IMR-90 (cell line): ENCODE data around the gene VPS33A.

Experiments
- CEBPB ChIP-seq: IDR thresholded peaks from 2 replicates; pipeline ENCODE4 v1.6.1; 2012; ENCODE audit warnings: low read depth, low read length, improper control_type of control experiment
- MAFK ChIP-seq: IDR thresholded peaks from 2 replicates; pipeline ENCODE4 v1.6.1; 2012; ENCODE audit warnings: low read depth, low read length, improper control_type of control experiment
- MAZ ChIP-seq: IDR thresholded peaks from 2 replicates; pipeline ENCODE4 v1.6.1; 2012; ENCODE audit warnings: low read depth, mild to moderate bottlenecking, low read length, improper control_type of control experiment, moderate library complexity, borderline replicate concordance
- MXI1 ChIP-seq: IDR thresholded peaks from 2 replicates; pipeline ENCODE4 v1.6.1; 2012; ENCODE audit warnings: low read depth, mild to moderate bottlenecking, low read length, moderate library complexity, borderline replicate concordance
- NFE2L2 ChIP-seq: fragments of 150-350 bp; IDR thresholded peaks from 2 replicates; pipeline ENCODE4 v1.6.1; 2016; ENCODE audit warnings: low read depth, mild to moderate bottlenecking, low read length
- POLR2A ChIP-seq: IDR thresholded peaks from 2 replicates; pipeline ENCODE4 v1.6.1; 2012; ENCODE audit warnings: mild to moderate bottlenecking, low read depth, low read length
- RAD21 ChIP-seq: IDR thresholded peaks from 2 replicates; pipeline ENCODE4 v1.6.1; 2012; ENCODE audit warnings: low read length, improper control_type of control experiment
- TF ChIP-seq, protein P1 (sequence below): conservative IDR thresholded peaks from 2 replicates; pipeline ENCODE4 v1.5.1; 2012; ENCODE audit warnings: mild to moderate bottlenecking, low read depth, low read length, improper control_type of control experiment
- TF ChIP-seq, protein P2 (sequence below): fragments of 150-350 bp; IDR thresholded peaks from 2 replicates; pipeline ENCODE4 v1.6.1; 2017; ENCODE audit warnings: mild to moderate bottlenecking, antibody characterized with exemption, low read length, low read depth

DNA sequence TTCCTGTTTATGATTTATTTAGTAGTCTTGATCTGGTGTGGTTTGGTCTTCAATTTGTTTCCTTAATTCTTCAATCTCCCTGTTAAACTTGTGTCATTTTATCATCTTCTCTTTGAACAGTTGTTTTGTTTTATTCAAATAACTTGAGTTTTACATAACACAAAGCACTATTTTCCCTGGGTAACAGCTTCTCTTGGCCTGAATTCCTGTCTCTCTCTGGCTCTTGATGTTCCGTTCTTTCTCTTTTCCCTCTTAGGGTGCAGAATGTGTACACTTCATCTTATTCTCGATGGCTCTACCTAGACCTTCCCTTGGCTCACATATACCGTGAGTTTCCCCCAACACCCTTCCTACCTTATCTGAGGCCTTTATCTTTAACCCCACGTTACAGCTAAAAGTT, 36.8 kb upstream of the VPS33A start:
- TF ChIP-seq, protein P1, sequence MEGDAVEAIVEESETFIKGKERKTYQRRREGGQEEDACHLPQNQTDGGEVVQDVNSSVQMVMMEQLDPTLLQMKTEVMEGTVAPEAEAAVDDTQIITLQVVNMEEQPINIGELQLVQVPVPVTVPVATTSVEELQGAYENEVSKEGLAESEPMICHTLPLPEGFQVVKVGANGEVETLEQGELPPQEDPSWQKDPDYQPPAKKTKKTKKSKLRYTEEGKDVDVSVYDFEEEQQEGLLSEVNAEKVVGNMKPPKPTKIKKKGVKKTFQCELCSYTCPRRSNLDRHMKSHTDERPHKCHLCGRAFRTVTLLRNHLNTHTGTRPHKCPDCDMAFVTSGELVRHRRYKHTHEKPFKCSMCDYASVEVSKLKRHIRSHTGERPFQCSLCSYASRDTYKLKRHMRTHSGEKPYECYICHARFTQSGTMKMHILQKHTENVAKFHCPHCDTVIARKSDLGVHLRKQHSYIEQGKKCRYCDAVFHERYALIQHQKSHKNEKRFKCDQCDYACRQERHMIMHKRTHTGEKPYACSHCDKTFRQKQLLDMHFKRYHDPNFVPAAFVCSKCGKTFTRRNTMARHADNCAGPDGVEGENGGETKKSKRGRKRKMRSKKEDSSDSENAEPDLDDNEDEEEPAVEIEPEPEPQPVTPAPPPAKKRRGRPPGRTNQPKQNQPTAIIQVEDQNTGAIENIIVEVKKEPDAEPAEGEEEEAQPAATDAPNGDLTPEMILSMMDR, result no peak
- TF ChIP-seq MXI1 (no peak), RAD21 (no peak), CEBPB (no peak), POLR2A (no peak), MAZ (no peak), MAFK (no peak), NFE2L2 (no peak)
- TF ChIP-seq, protein P2, sequence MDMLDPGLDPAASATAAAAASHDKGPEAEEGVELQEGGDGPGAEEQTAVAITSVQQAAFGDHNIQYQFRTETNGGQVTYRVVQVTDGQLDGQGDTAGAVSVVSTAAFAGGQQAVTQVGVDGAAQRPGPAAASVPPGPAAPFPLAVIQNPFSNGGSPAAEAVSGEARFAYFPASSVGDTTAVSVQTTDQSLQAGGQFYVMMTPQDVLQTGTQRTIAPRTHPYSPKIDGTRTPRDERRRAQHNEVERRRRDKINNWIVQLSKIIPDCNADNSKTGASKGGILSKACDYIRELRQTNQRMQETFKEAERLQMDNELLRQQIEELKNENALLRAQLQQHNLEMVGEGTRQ, result no peak
